H1 (cell line): ENCODE measurements around the gene RAB8B. TPM values are rescaled to one million over a fixed set of nuclear protein-coding genes. Genes with fewer than 3 reads are reported as not detected.

ENCODE experiments used
- CTCF ChIA-PET: fragments of 300-600 bp; sonication (Branson Sonifier 250); formaldehyde crosslinking; loops from one replicate; lab custom pipeline; 2021; ENCODE audit not compliant: partially characterized antibody; lab: Charles Lee
- POLR2A ChIA-PET: fragments of 300-600 bp; sonication (Branson Sonifier 250); formaldehyde crosslinking; loops from one replicate; lab custom pipeline; 2021; ENCODE audit warnings: inconsistent platforms; ENCODE audit not compliant: partially characterized antibody; lab: Charles Lee
- DNase-seq, 2 experiments: peaks; one replicate each; pipeline versions ENCODE4 v3.0.0 to v3.0.0-alpha.2; 2010 to 2022; ENCODE audit warnings: low spot score in 2 of 2, low read depth in 1 of 2, mixed read lengths in 1 of 2
- FAIRE-seq: peaks from 2 replicates; lab custom pipeline; 2011; peaks lifted over from hg19 to GRCh38; lab: Jason Lieb, UNC
- H2AFZ ChIP-seq: 2 replicates; pipeline ENCODE4 v1.8.1; 2012; ENCODE audit warnings: low read length, inconsistent platforms
- H2AK5ac ChIP-seq: 2 replicates; pipeline ENCODE4 v1.6.1; 2013; ENCODE audit warnings: low read depth, low read length
- H2BK120ac ChIP-seq: replicated peaks from 2 replicates; pipeline ENCODE3; 2013; ENCODE audit warnings: low read depth, low read length, inconsistent platforms
- H2BK12ac ChIP-seq: 2 replicates; pipeline ENCODE4 v1.6.1; 2013; ENCODE audit warnings: low read depth, low read length
- H2BK15ac ChIP-seq: 2 replicates; pipeline ENCODE4 v1.6.1; 2013; ENCODE audit warnings: low read length
- H2BK20ac ChIP-seq: 2 replicates; pipeline ENCODE4 v1.6.1; 2013; ENCODE audit warnings: low read length
- H2BK5ac ChIP-seq: 2 replicates; pipeline ENCODE4 v1.6.1; 2013; ENCODE audit warnings: low read depth, low read length
- H3K14ac ChIP-seq: 2 replicates; pipeline ENCODE4 v1.6.1; 2013; ENCODE audit warnings: inconsistent platforms; ENCODE audit not compliant: insufficient read length
- H3K18ac ChIP-seq: 2 replicates; pipeline ENCODE4 v1.6.1; 2013; ENCODE audit warnings: low read length; ENCODE audit errors: extremely low read depth
- H3K23ac ChIP-seq: 2 replicates; pipeline ENCODE4 v1.6.1; 2013; ENCODE audit warnings: inconsistent platforms; ENCODE audit not compliant: insufficient read length
- H3K23me2 ChIP-seq: 2 replicates; pipeline ENCODE4 v1.6.1; 2013; ENCODE audit warnings: low read depth, low read length
- H3K27ac ChIP-seq: 2 replicates; pipeline ENCODE4 v1.6.1; 2011; ENCODE audit warnings: low read depth, low read length, inconsistent platforms
- H3K27me3 ChIP-seq, 4 experiments: replicated peaks in 1 of 4; 1 replicate in 1 of 4; 2 replicates in 3 of 4; pipeline versions ENCODE4 v1.6.1 to v1.8.1; 2011 to 2013; ENCODE audit warnings: low read length in 3 of 4, mild to moderate bottlenecking in 3 of 4, inconsistent platforms in 2 of 4, mixed read lengths in 2 of 4, moderate library complexity in 1 of 4; ENCODE audit not compliant: control insufficient read depth in 3 of 4, insufficient read depth in 3 of 4; ENCODE audit errors: extremely low read depth in 1 of 4
- H3K36me3 ChIP-seq, 4 experiments: 2 replicates each; pipeline versions ENCODE4 v1.6.1 to v1.8.1; 2011 to 2013; ENCODE audit warnings: mild to moderate bottlenecking in 4 of 4, low read length in 3 of 4, moderate library complexity in 2 of 4, control low read depth in 1 of 4, inconsistent platforms in 1 of 4; ENCODE audit not compliant: insufficient read depth in 4 of 4, control insufficient read depth in 2 of 4
- H3K4ac ChIP-seq: replicated peaks from 2 replicates; pipeline ENCODE3; 2013; ENCODE audit warnings: low read length, low read depth, mixed read lengths, inconsistent platforms; ENCODE audit not compliant: insufficient read length
- H3K4me1 ChIP-seq, 4 experiments: replicated peaks in 1 of 4; 1 replicate in 1 of 4; 2 replicates in 3 of 4; pipeline versions ENCODE4 v1.6.1 to v1.8.1; 2011 to 2013; ENCODE audit warnings: low read length in 3 of 4, inconsistent platforms in 2 of 4, mixed read lengths in 1 of 4; ENCODE audit not compliant: insufficient read depth in 4 of 4, control insufficient read depth in 3 of 4
- H3K4me2 ChIP-seq, 2 experiments: 2 replicates each; pipeline versions ENCODE4 v1.6.1 to v1.8.1; 2011 to 2013; ENCODE audit warnings: low read depth in 2 of 2, low read length in 2 of 2, control low read depth in 1 of 2, inconsistent platforms in 1 of 2, mild to moderate bottlenecking in 1 of 2; ENCODE audit not compliant: insufficient read depth in 1 of 2
- H3K4me3 ChIP-seq, 4 experiments: fragments of 200-600, 300-600 bp in 1 of 4; sonication (generic), shearing (Covaris generic), sonication (Bioruptor Twin) in 1 of 4; 2 replicates each; pipeline versions ENCODE4 v1.5.1 to v1.8.1; 2011 to 2016; ENCODE audit warnings: low read length in 4 of 4, low read depth in 3 of 4, control low read depth in 2 of 4, inconsistent platforms in 2 of 4, mild to moderate bottlenecking in 2 of 4, mixed read lengths in 1 of 4, moderate library complexity in 1 of 4; ENCODE audit not compliant: insufficient read depth in 2 of 4; ENCODE audit errors: extremely low read depth in 1 of 4
- H3K56ac ChIP-seq: replicated peaks from 2 replicates; pipeline ENCODE3; 2013; ENCODE audit warnings: low read depth, mild to moderate bottlenecking, mixed read lengths, low read length, inconsistent platforms; ENCODE audit not compliant: insufficient read length
- H3K79me1 ChIP-seq: 2 replicates; pipeline ENCODE4 v1.6.1; 2013; ENCODE audit warnings: low read depth, low read length, control low read depth
- H3K79me2 ChIP-seq, 2 experiments: 2 replicates each; pipeline versions ENCODE4 v1.6.1 to v1.8.1; 2012 to 2013; ENCODE audit warnings: low read length in 2 of 2, mild to moderate bottlenecking in 2 of 2, inconsistent platforms in 1 of 2; ENCODE audit not compliant: insufficient read depth in 2 of 2, control insufficient read depth in 1 of 2
- H3K9ac ChIP-seq, 4 experiments: replicated peaks in 1 of 4; 1 replicate in 1 of 4; 2 replicates in 3 of 4; pipeline versions ENCODE4 v1.6.1 to v1.8.1; 2011 to 2013; ENCODE audit warnings: low read depth in 3 of 4, low read length in 3 of 4, control low read depth in 2 of 4, mild to moderate bottlenecking in 2 of 4, moderate library complexity in 2 of 4, inconsistent platforms in 1 of 4; ENCODE audit errors: extremely low read depth in 1 of 4
- H3K9me3 ChIP-seq, 2 experiments: 2 replicates each; pipeline versions ENCODE4 v1.6.1 to v1.8.1; 2012 to 2013; ENCODE audit warnings: mild to moderate bottlenecking in 2 of 2, moderate library complexity in 2 of 2, control low read depth in 1 of 2, inconsistent platforms in 1 of 2, low read depth in 1 of 2, low read length in 1 of 2, mixed read lengths in 1 of 2; ENCODE audit not compliant: insufficient read depth in 2 of 2
- H4K20me1 ChIP-seq, 2 experiments: replicated peaks in 1 of 2; 2 replicates each; pipeline versions ENCODE3 to v1.8.1; 2011 to 2013; ENCODE audit warnings: inconsistent platforms in 2 of 2, low read length in 2 of 2, mild to moderate bottlenecking in 1 of 2; ENCODE audit not compliant: insufficient read depth in 2 of 2, control insufficient read depth in 1 of 2
- H4K5ac ChIP-seq: 2 replicates; pipeline ENCODE4 v1.6.1; 2013; ENCODE audit warnings: low read length, low read depth, mixed read lengths, inconsistent platforms; ENCODE audit not compliant: insufficient read length
- H4K8ac ChIP-seq: 2 replicates; pipeline ENCODE4 v1.8.0; 2013; ENCODE audit warnings: mild to moderate bottlenecking, moderate library complexity, low read length, inconsistent platforms; ENCODE audit not compliant: insufficient read depth; ENCODE audit errors: extremely low read depth
- H4K91ac ChIP-seq: replicated peaks from 2 replicates; pipeline ENCODE3; 2013; ENCODE audit warnings: low read length, mixed read lengths, inconsistent platforms; ENCODE audit not compliant: insufficient read length
- ASH2L ChIP-seq: fragments of 200-600, 300-600 bp; sonication (generic); IDR thresholded peaks from one replicate; pipeline ENCODE4 v1.7.1; 2017; ENCODE audit warnings: low read length
- ATF2 ChIP-seq: IDR thresholded peaks from 2 replicates; pipeline ENCODE4 v1.6.1; 2012; ENCODE audit warnings: low read length, inconsistent platforms
- ATF3 ChIP-seq: IDR thresholded peaks from 2 replicates; pipeline ENCODE4 v1.6.1; 2011; ENCODE audit warnings: low read depth, mild to moderate bottlenecking, low read length; ENCODE audit not compliant: insufficient read depth
- CREB1 ChIP-seq: IDR thresholded peaks from 2 replicates; pipeline ENCODE4 v1.6.1; 2012; ENCODE audit warnings: inconsistent platforms
- E2F6 ChIP-seq: IDR thresholded peaks from 2 replicates; pipeline ENCODE4 v1.6.1; 2012; ENCODE audit warnings: inconsistent platforms
- GTF2F1 ChIP-seq: IDR thresholded peaks from 2 replicates; pipeline ENCODE4 v1.6.1; 2012; ENCODE audit warnings: low read depth, low read length, improper control_type of control experiment, borderline replicate concordance
- HDAC6 ChIP-seq: IDR thresholded peaks from one replicate; pipeline ENCODE4 v1.7.1; 2012; ENCODE audit warnings: low read depth, mild to moderate bottlenecking, inconsistent platforms, low read length, moderate library complexity
- POLR2A ChIP-seq, 2 experiments: IDR thresholded peaks; 1 replicate in 1 of 2; 2 replicates in 1 of 2; pipeline ENCODE4 v1.6.1; 2011; ENCODE audit warnings: low read depth in 2 of 2, low read length in 2 of 2, mild to moderate bottlenecking in 2 of 2; ENCODE audit errors: control extremely low read depth in 1 of 2
- POLR2AphosphoS5 ChIP-seq: IDR thresholded peaks from 2 replicates; pipeline ENCODE4 v1.6.1; 2011; ENCODE audit warnings: low read depth, low read length
- SP2 ChIP-seq: IDR thresholded peaks from 2 replicates; pipeline ENCODE4 v1.6.1; 2012; ENCODE audit warnings: mild to moderate bottlenecking, low read length, inconsistent platforms
- TAF1 ChIP-seq: IDR thresholded peaks from 2 replicates; pipeline ENCODE4 v1.6.1; 2011; ENCODE audit warnings: mild to moderate bottlenecking, low read depth, low read length
- TAF7 ChIP-seq: optimal IDR thresholded peaks from 2 replicates; pipeline ENCODE3; 2011; ENCODE audit warnings: low read depth, mild to moderate bottlenecking, inconsistent platforms, low read length, moderate library complexity, borderline replicate concordance
- TBP ChIP-seq: IDR thresholded peaks from 2 replicates; pipeline ENCODE4 v1.6.1; 2011; ENCODE audit warnings: low read depth, low read length, improper control_type of control experiment
- WGBS, 2 experiments: shearing (Covaris generic) in 1 of 2; methylation state at CpG; one replicate each; pipeline versions ENCODE4 v1.1.6 to v1.1.7; 2013 to 2015; ENCODE audit warnings: low lambda C conversion rate in 2 of 2, mixed read lengths in 2 of 2, inconsistent platforms in 1 of 2, low coverage in 1 of 2, missing lambda C conversion rate in 1 of 2; ENCODE audit not compliant: insufficient replicate concordance in 2 of 2, insufficient coverage in 1 of 2, insufficient read length in 1 of 2; ENCODE audit errors: extremely low coverage in 1 of 2, missing lambda C conversion rate in 1 of 2; 5-methylcytosine and 5-hydroxymethylcytosine counted together
- polyA plus RNA-seq, 7 experiments: library from polyadenylated mRNA; depleted of rRNA in 3 of 7; stranded (reverse) in 5 of 7; unstranded in 2 of 7; fragments of >200 nt in 5 of 7; fragments of 200-250 nt in 2 of 7; gene quantifications; 1 replicate in 5 of 7; 2 replicates in 1 of 7; 4 replicates in 1 of 7; pipeline versions ENCODE4 v1.2.1 to v1.2.3, GENCODE V29; 2011 to 2013; ENCODE audit warnings: missing spikeins in 2 of 7, mixed read lengths in 2 of 7
- total RNA-seq: library from RNA; stranded (reverse); fragmentation: NEBNext Ultra II Directional; extraction: Animal tissue kit (Norgen Biotek cat#: 25700); gene quantifications from 2 replicates; pipeline ENCODE4 v1.2.1, GENCODE V29; 2021

RAB8B gene
- total and polyA plus RNA-seq, 2 of the 8 experiments (the other 6 are each of a cell fraction or from before 2014, with no cell fraction given), result 9.5 to 47.8 TPM

DNA sequence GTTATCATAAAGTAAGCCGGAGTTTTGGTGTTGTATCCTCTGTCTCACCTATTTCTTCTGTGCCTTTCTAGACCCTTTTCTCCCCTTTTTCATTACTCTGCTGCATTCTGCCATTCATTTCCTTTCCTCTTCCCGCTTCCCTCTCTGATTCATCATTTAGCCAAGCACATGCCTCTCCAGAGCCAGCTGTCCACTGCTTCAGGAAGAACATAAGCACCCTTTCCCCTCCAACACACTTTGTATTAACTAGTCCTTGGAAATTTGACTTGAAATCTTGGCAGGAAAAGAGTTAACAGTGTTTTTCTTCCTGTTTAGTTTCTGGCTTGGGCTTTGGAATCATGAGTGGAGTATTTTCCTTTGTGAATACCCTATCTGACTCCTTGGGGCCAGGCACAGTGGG, 97.7 kb downstream of the RAB8B start:
- Histone ChIP-seq H3K36me3 (peaks cover 0 to 7% (median 0%) of the 10 kb centered on the region in 4 experiments; a peak in 3 of 8 replicates), H2BK5ac (no peak overlapping the region), H3K4me1 (no peaks in the 10 kb centered on the region), H3K79me2 (no peaks in the 10 kb centered on the region), H3K18ac (no peak overlapping the region), H3K27ac (no peak overlapping the region), H2BK120ac (no peak overlapping the region), H3K4me3 (no peak overlapping the region), H3K14ac (no peak overlapping the region), H3K9me3 (no peaks in the 10 kb centered on the region), H3K23ac (no peak overlapping the region), H3K79me1 (no peaks in the 10 kb centered on the region), H2AK5ac (no peak overlapping the region), H3K4me2 (no peak overlapping the region), H2AFZ (no peak overlapping the region), H4K20me1 (peaks cover 0 to 3% of the 10 kb centered on the region in 2 experiments), H3K56ac (no peak overlapping the region), H3K4ac (no peak overlapping the region), H4K91ac (no peak overlapping the region), H3K9ac (no peak overlapping the region), H2BK12ac (no peak overlapping the region), H2BK15ac (no peak overlapping the region), H4K8ac (no peak overlapping the region), H3K23me2 (no peaks in the 10 kb centered on the region), H3K27me3 (no peaks in the 10 kb centered on the region), H2BK20ac (no peak overlapping the region), H4K5ac (no peak overlapping the region)
- no peak for FAIRE-seq
- DNase-seq, result no peak
- POLR2A ChIA-PET, result interaction anchor here (1.0 kb wide), 1 partner anchor 9 kb away, joined by 3 read pairs; no protein-coding TSS in a partner anchor
- 86% methylated on average over 2 of the region's 2 CpGs; no CpG with 5 or more reads in 1 of the 2 experiments for WGBS, 2 experiments
- CTCF ChIA-PET, result interaction anchor here (0.6 to 3.5 kb wide), 9 partner anchors 9 to 323 kb away, joined by 3 to 14 read pairs (median 3); no protein-coding TSS in a partner anchor
- TF ChIP-seq SP2 (no peak), POLR2A (IDR thresholded peaks at IDR 0.05; ENCODE audit: control extremely low read depth in 1 of 2, low read depth in 2 of 2, low read length in 2 of 2) (no peak), TAF7 (no peak), CREB1 (no peak), ASH2L (no peak), GTF2F1 (no peak), ATF3 (no peak), HDAC6 (no peak), ATF2 (no peak), TAF1 (no peak), E2F6 (no peak), POLR2AphosphoS5 (no peak), TBP (no peak)
